ENCODE data around the gene FCAMR.

Gene FCAMR

DNA sequence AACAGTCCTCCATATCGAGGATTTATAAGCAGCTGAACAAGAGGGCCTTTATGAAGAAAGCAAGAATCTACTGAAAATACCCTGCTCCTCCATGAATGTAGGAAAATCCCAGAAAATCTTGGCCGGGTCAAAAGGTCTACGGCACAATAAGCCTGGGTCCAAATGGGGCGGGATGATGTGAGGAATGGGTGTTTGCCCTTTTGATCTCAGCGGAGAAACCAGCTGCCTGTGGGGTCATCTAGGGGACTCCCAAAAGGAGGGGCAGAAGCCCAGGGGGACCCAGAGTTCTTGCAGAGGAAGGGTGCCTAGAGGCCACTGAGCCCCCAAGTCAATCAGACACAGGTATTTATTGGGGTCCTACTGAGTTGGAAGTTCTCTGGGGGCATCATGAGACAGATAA, 12.6 kb downstream of the FCAMR start:
- no peak for DNase-seq (ENCODE audit: low read depth in 3 of 3)

DNA sequence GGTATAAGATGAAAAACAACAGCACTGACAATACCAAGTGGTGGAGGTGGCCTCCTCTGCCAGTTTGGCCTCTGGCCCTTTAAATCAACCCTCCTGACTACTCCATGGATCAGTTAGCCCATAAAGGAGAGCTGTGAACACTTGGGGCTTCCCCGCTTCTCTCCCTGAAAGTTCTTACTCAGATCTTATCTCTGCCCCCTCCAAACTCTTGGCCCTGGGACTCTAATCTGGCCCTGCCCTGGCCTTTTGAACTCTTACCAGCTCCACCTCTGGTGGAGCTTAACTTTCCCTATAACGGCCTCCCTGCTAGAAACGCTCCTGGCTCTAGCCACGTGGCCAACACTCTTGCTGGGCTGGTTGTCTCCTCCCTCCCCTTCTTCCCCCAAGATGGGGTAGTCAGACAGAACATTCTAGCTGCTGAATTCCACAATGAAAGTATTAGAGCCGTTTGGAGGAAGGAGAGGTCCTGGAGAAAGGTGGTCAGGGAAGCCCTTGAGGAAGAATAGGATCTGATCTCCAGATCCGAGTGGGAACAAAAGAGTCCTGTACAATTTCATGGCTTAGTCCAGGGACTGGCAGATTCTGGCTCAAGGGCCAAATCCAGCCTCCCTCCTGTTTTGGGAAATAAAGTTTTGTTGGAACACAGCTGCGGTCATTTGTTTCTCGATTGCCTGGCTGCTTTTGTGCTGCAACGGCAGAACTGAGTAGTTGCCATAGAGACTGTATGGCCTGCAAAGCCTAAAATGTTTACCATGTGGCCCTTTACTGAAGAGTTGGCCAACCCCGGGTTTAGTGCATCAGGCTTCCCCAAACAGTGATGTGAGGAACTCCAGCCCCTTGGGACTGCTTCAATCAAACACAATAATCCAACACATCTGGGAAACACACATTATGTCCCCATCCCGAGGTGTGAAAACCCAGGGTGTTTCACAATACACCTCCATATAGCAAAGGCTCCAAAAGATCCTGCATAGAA, 14.5 kb downstream of the FCAMR start:
- DNase-seq (ENCODE audit: low read depth in 3 of 3): no peak

DNA sequence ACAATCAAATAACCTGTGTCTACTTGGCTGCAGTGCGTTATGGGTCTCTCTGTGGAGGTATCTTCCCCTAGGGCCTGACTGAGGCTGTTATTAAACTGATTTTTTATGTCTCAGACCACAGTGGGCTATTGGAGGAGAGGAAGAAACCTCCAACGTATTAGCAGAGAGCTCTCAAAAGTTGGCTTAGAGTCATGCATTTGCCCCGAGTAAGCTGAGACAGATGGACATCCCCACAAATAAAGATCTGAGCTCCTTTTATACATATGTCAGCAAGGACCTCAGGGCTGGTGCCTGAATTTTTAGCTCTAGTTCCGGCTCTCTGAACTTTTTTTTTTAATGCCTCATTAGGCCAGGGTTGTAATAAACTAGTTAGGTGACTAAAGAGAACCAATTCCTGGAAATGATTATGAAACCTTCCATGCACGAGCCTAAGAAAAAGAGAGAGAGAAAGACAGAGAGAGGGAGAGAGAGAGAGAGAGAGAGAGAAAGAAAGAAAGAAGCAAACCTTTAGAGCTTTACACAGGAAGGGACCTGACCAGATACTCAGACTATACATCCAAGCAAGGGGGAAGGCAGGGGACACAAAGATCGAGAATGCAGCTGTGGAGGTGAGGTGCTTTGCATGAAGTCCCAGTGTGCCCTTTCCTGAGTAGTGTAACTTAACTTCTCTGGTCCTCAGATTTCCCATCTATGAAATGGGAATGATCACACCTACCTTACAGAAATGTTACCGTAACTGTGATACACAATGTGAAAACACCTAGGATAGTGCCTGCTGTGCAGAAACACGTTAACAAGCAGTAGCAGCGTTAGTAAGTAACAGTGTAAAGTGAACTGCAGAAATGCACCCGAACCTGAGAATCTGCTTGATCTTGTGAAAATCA, 15.6 kb downstream of the FCAMR start:
- no peak for DNase-seq (ENCODE audit: low read depth in 3 of 3)

DNA sequence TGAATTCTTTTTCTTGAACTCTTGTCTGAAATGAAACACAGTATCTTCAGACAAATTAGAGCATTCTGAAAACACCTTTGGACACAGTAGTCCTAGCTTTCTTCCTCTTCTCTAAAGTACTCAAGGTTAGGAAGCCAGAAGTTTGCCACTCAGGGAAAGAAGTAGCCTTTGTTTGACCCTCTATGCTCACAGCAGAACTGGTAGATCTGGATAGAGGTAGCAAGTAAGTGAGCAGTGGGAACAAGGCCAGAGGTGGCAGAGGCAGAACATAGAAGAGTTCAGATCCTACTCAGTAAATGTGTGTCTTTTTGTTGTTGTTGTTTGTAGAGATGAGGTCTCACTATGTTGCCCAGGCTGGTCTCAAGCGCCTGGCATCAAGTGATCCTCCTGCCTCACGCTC, 16.6 kb downstream of the FCAMR start:
- no peak for DNase-seq (ENCODE audit: low read depth in 3 of 3)

DNA sequence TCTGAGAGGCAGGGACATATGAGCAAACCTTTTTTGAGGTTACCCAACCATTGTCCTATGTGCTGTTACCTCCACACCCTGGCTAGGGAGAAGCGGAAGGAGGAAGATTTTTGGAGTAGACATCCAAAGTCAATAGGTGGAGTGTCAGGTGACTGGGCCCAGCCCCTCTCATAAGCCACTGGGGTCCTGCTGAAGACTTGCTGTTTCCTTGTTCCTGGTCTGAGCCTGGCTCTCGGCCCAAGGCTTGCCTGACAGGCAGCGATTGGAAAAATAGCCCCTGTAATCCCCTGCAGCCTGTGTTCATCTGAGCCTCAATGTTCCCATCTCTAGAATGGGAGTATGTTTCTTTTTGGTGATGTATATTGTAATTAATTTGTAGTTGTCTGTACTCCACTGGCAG, 17.1 kb downstream of the FCAMR start:
- DNase-seq (ENCODE audit: low read depth in 3 of 3): no peak

DNA sequence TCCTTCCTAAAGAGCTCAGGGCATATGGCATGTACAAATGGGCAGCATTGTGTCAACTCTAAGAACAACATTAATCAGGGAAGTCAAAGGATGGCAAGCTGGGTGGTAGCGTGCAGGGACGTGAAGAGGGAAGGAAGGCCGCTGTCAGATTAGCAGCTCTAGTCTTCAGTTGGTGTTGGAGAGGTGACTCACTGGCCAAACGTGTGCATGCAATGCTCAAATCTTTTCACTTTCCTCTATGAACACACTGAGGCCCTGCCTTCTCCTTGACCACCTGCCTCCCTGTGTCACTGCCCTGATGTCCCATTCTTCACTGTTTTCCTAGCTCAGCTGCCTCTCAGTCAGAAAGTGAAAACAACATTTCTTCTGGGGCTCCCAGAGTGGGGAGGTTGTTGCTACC, 18.1 kb downstream of the FCAMR start:
- DNase-seq (ENCODE audit: low read depth in 3 of 3): no peak

DNA sequence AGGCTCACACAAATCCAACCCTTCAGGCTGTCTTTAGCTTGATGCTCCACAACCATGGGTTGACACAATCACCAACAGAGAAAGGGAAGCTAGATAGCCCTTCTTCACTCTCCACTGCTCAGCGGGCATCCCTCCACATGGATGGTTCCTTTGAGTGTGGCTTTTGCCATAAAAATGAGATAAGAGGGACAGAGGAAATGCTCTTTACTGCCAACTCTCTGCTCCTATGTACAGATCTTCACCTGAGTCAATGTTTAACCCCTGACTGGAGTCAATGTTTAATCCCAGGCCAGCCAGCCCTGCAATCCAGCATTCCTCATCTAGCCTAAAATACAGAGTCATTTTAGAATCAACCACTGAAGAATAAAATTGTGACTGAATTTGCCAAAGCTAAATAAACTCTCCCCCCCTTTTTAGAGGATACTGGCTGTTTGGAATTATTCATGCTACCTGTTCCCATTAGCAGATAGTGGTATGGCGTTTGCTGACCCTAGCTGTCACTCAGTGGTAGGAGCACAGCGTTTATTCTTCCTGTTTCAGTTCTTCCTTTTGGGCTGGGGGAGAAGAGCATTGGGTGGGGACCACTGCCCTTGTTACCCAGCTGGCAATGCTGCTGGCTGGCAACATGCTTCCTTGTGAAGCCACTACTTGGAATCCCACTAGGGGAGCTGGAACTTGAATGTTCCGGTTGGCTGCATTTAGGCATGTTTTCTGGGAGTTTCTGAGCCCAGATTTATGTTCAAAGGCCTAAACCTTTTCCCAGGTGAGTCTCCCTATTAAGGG, 18.8 kb downstream of the FCAMR start:
- DNase-seq (ENCODE audit: low read depth in 3 of 3): no peak

DNA sequence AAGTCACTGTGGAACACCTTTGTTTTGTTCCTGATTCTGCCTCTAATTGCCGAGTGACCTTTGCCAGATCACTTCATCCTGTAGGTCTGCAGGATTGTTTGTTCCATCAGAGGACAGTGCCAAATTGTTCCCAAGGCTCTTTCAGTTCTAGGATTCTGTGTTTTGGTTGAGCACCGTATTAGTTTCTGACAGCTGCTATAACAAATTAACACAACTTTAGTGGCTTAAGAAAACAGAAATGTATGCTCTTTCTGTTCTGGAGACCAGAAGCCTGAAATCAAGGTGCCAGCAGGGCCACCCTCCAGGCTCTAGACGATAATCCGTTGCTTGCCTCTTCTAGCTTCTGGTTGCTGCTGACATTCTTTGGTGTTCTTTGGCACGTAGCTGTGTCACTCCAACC, 20.6 kb downstream of the FCAMR start:
- no peak for DNase-seq (ENCODE audit: low read depth in 3 of 3)

DNA sequence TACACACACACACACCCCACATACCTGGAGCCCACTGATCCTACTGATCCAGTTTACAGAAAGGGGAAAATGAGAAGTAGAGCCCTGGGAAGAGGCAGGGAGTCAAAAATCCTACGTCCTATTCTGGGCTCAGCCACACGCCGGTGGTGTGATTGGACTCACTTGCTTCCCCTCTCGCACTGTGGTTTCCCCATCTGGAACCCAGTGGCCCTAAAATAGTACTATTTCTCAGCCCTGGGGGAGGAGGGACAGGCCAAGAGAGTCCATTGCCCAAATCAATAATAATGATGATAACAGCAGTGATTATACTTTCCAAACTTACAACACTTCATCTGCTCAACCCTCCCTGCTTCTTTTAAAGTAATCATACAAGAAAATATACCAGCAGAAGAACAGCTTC, 21.1 kb downstream of the FCAMR start:
- DNase-seq (ENCODE audit: low read depth in 3 of 3): no peak

DNA sequence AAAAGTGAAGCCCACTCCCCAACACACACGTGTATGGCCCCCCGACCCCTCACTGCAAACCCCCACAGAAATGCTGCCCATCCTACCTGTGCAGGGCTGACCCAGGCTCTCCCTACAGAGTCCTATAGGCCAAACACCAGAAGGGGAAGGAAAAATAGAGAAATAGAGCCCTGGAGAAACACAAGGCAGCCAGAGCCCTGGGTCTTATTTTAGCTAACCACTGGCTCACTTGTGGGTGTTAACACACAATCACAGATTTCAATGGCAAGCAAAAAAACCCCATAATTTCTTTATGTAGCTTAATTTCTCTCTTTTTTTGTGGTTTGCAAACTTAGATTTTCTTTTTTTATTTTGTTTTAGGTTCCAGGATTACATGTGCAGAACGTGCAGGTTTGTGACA, 23.0 kb downstream of the FCAMR start:
- no peak for DNase-seq (ENCODE audit: low read depth in 3 of 3)

DNA sequence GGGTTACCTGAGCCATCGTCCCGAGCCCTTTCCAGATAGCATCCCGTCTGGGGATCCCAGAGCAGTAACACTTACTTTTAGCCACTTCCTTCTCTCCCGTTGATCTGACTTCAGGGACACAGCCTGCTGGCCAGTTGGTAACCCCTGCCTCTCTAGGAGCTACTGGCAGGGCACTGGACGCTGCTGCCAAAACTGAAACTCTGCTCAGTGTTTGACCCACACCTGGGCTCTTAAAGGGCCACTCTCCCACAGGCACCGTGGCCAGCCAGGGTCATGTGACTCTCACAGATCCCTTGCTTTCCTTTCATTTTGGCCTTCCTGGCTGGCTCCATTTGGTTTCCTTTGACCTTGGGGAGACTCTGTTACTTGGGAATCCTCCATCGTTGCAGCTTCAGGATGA, 24.0 kb downstream of the FCAMR start, which contains the start of gene PIGR:
TSS of gene PIGR (minus strand) at position 206 of the 400 bp plus-strand sequence. CDS start 5,935 bp downstream, outside the sequence.
- DNase-seq (ENCODE audit: low read depth in 3 of 3): no peak

DNA sequence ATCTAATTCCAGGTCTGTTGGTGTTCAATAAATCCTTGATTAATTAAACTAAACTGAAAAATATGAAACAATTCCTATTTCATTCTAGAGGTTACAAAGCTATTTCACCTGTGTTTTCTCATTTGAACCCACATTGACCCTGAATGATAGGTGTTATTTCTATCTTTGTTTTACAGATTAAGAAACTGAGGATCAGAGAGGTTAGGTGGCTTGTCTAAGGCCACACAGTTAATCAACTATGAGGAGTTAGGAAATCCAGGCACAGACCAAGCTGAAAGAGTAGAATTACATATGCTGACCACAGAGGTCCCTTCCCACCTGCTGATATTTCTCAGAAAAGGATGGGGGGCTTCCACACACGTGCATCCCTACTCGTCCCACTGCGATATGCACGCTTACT, 24.5 kb downstream of the FCAMR start:
- DNase-seq (ENCODE audit: low read depth in 3 of 3): no peak

DNA sequence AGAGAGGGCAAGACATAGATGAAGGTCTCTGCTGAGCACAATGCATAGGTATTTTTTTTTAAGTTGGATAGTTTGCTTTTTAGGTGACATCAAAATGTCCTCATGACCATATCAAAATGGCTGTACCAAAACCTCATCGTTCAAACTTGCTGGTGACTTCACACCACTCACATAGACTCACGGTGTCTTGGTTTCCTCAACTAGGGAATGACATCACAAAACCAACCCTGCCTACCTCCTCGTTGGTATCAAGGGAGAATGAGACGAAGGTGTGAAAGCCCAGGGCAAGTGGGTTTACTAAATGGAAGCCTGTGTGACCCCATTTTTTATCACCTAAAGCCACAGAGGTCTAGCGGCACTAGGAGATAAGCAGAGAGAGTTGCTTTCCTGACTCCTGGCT, 25.6 kb downstream of the FCAMR start:
- DNase-seq (ENCODE audit: low read depth in 3 of 3): no peak

DNA sequence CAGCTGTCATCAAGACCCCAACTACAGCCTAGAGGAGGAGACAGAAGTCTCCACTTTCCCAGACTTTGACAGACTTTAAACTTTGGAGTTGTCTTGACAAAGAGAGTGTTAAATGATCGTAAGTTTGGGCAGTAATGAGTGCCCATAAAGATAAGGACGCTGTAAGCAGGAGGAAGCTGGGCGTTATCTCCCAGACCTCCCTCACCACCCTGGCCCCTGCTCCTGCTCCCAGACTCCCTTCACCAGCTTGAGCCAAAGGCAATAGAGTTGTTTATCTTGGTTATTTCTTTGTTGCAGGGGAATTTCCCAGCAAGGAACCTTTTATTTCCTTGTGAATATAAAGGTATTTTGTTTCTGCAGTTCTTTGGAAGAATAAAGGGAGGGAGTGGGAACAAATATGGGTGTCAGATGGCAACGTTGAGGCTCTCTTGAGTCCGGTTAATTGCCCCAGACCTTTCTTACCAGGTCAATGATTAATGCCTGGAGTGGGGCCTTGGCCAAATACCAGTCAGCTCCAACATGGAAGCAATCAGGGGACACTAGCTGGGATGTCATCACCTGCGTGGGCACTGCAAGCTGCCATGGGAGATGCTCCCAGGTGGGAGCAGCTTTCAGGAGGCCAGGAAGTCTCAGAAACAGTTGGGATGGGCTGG, 28.4 kb downstream of the FCAMR start:
- no peak for DNase-seq (ENCODE audit: low read depth in 3 of 3)

DNA sequence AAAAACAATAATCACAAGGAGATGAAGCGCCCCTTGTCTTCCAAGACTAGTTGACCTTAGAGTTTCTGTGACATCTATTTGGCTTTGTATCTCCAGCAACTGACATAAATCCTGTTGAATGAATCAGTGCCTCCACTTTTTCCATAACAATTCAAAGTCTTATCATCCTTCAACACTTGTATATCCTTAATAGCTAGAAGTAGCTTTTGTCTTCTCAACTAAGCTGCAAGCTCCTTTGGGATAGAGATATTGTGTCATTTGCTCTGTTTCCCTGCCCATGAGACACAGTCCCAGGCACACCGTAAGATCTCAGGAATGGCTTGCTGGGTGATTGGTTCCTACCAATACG, 29.7 kb downstream of the FCAMR start:
- DNase-seq (ENCODE audit: low read depth in 3 of 3): no peak

DNA sequence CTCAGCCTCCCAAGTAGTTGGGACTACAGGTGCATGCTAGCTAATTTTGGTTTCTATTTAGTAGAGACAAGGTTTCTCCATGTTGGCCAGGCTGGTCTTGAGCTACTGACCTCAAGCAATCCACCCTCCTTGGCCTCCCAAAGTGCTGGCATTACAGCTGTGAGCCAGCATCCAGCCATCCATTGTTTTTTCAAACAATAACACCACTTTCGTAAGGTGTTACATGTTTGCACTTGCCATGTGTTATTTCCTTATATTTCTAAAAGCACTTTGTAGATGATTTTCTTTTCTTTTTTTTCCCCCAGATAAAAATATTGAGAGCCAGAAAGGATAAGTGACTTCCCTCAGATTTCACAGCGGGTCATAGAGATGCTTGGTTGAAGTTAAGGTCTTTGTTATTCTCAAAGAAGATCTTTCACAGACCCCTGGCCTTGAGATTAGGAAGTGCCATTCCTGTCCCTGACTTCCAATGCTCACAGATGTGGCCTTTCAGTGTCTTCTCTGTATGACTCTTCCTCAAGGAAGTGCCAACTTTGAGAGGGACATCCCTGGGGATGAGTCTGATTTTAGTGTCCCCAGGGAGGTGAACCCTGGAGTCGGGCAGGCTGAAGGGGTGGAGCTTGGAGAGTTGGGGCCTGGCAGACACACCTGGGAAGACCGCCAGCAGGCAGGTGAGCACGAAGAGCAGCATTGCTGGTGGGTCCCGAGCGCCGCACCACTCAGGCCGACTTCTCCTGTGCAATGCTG, 30.2 kb downstream of the FCAMR start:
- no peak for DNase-seq (ENCODE audit: low read depth in 3 of 3)

DNA sequence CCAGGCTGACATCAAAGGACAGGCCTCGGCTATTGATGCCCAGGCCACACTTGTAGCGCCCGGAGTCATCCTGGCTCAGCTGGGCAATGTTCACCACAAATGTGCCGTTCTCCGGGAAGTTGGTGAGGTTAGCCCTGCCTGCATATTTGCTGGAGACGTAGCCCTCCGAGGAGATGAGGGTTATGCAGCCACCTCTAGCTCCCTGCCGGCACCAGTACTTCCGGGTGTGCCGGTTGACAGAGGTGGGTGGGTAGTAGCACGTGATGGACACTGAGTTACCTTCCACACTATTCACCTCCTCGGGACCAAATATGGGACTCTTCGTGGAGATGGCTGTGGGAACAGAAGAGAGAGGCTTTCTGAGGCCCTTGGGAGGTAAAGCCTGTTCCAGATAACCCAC, 31.1 kb downstream of the FCAMR start:
- DNase-seq (ENCODE audit: low read depth in 3 of 3): no peak

DNA sequence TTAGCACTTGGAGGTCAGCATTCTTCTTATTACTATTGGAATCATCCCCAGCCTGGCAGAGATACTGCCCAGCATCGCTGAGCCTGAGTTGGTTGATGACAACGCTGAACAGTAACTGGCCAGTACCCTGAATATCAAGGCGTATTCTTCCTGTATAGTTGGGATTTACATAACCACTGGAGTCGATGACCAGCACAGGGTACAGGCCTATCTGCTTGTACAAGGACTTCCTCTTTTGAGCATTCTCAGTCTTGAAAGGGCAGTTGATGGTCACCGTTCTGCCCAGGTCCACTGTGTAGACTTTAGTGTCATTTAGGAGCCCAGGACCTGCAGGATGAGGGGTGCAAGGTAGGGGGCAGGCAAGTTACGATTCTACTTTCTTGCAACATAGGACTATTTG, 32.8 kb downstream of the FCAMR start:
- no peak for DNase-seq (ENCODE audit: low read depth in 3 of 3)

DNA sequence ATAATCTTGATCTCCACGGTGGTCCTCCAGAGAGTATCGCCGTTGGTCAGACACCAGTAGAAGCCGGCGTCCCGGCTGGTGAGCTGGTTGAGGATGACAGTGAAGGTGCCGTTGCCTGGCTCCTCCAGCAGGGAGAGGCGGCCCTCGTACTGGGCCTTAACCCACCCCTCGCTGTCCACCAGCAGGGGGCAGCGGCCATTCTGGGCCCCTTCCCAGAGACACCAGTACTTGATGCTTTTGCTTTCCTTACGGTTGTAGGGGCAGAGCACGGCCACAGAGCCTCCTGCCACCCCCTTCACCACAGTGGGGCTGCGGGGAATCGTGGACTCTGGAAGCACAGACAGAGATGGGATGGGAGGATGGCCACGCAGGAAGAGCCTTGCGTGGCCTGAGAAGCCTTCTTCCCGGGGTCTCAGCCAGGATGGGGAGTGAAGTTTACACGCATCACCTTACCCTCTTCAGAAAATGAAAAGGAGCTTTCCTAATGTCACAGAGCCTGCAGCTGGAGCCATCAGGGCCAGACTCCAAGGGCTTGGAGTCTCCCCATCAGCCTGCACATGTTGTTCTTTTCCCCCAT, 34.7 kb downstream of the FCAMR start:
- peak in 1 of 3 experiments; percentile 57 for DNase-seq (ENCODE audit: low read depth in 3 of 3)

DNA sequence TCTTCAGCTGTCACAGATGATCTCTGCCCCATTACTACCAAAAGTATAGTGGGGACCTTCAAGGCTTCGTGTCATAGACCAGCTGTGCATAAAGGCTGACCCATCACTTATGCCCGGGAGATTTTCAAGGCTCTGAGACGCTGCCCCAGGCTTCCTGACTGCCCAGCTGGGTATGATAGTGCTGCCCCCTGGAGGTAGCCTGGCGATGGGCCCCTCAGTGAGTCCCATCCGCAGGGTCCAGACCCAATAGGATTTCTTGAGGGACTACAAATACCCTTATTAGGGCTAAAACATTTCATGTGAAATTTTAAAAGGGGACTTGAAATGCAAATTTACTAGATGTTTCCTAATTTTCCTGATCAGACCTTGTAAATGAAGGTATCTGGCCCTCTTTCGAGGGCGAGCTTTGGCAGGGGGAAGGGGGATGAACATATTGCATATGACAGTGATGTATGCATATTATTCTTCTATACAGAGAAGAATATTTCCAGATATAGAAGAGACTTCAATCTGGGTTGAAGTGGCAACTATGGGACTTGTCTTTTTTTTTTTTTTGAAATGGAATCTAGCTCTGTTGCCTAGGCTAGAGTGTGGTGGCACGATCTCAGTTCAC, 36.8 kb downstream of the FCAMR start:
- DNase-seq (ENCODE audit: low read depth in 3 of 3): peak in 2 of 3 experiments; percentile 60 to 74
